K562 (cell line): ENCODE data around the gene SRCIN1. TPM values are rescaled to one million over a fixed set of nuclear protein-coding genes. Genes with fewer than 3 reads are reported as not detected.

Experiments
- ATF7 ChIP-seq: fragments of 450-650 bp; IDR thresholded peaks from 2 replicates; pipeline ENCODE4 v1.7.1; 2014; ENCODE audit warnings: mild to moderate bottlenecking, moderate library complexity
- CBFB ChIP-seq: sonication (generic); formaldehyde crosslinking; IDR thresholded peaks from 2 replicates; pipeline ENCODE4 v1.4.0; 2020; ENCODE audit warnings: mild to moderate bottlenecking, missing genetic modification reagents
- CEBPG ChIP-seq, 3 experiments: fragments of 200-800 bp in 1 of 3; sonication (Bioruptor generic) in 1 of 3; sonication (generic) in 1 of 3; formaldehyde crosslinking in 1 of 3; IDR thresholded peaks in 2 of 3; conservative IDR thresholded peaks in 1 of 3; 2 replicates each; pipeline versions ENCODE4 v1.6.1 to v1.8.0; 2016 to 2022; ENCODE audit warnings: missing compliant biosample characterization in 2 of 3, missing genetic modification characterization in 2 of 3, mild to moderate bottlenecking in 1 of 3, missing genetic modification reagents in 1 of 3
- CREM ChIP-seq: IDR thresholded peaks from 2 replicates; pipeline ENCODE4 v1.6.1; 2014; ENCODE audit warnings: antibody characterized with exemption, low read depth
- CXXC5 ChIP-seq: fragments of 250-450 bp; sonication (Bioruptor Pico); IDR thresholded peaks from 2 replicates; pipeline ENCODE4 v1.8.0; 2022; ENCODE audit warnings: inconsistent platforms, mild to moderate bottlenecking, moderate library complexity
- E2F6 ChIP-seq, 2 experiments: IDR thresholded peaks; 2 replicates each; pipeline ENCODE4 v1.6.1; 2011; ENCODE audit warnings: borderline replicate concordance in 1 of 2, control low read depth in 1 of 2, low read depth in 1 of 2, low read length in 1 of 2, mild to moderate bottlenecking in 1 of 2, mixed read lengths in 1 of 2, moderate library complexity in 1 of 2; ENCODE audit not compliant: insufficient read depth in 1 of 2, insufficient read length in 1 of 2, poor library complexity in 1 of 2, severe bottlenecking in 1 of 2; ENCODE audit errors: extremely low read depth in 1 of 2
- ETV5 ChIP-seq: sonication (generic); formaldehyde crosslinking; IDR thresholded peaks from 2 replicates; pipeline ENCODE4 v1.4.0; 2020; ENCODE audit warnings: low read depth, mild to moderate bottlenecking, missing genetic modification reagents
- HNRNPLL ChIP-seq: fragments of 200-400 bp; formaldehyde crosslinking; IDR thresholded peaks from 2 replicates; pipeline ENCODE4 v1.6.1; 2017; ENCODE audit warnings: low read length, low read depth, mild to moderate bottlenecking; ENCODE audit not compliant: poor library complexity, severe bottlenecking
- LARP7 ChIP-seq: fragments of 450-650 bp; IDR thresholded peaks from 2 replicates; pipeline ENCODE4 v1.6.1; 2016
- MCM2 ChIP-seq: fragments of 450-650 bp; IDR thresholded peaks from 2 replicates; pipeline ENCODE4 v1.6.1; 2017; ENCODE audit warnings: low read depth, mild to moderate bottlenecking
- RB1 ChIP-seq: fragments of 450-650 bp; IDR thresholded peaks from 2 replicates; pipeline ENCODE4 v1.6.1; 2017; ENCODE audit warnings: low read depth, mild to moderate bottlenecking
- ZBTB2 ChIP-seq: fragments of 450-650 bp; IDR thresholded peaks from 2 replicates; pipeline ENCODE4 v1.6.1; 2016; ENCODE audit warnings: antibody characterized with exemption
- ZNF444 ChIP-seq: fragments of 250-450 bp; sonication (Bioruptor Pico); IDR thresholded peaks from 2 replicates; pipeline ENCODE4 v1.4.0; 2020; ENCODE audit warnings: mild to moderate bottlenecking, moderate library complexity
- ZNF655 ChIP-seq: fragments of 250-450 bp; sonication (Bioruptor Pico); IDR thresholded peaks from 2 replicates; pipeline ENCODE4 v1.5.0; 2021
- polyA plus RNA-seq, 8 experiments: library from polyadenylated mRNA; depleted of rRNA in 4 of 8; stranded (reverse) in 5 of 8; unstranded in 3 of 8; fragments of >200 nt; fragmentation: Nextera tagmentation in 2 of 8; fragmentation: Illumina TruSeq in 1 of 8; extraction: Ambion mirVana in 2 of 8; extraction: Trizol in 1 of 8; gene quantifications; 2 replicates each; pipeline versions ENCODE4 v1.2.1 to v1.2.3, GENCODE V29; 2011 to 2014; ENCODE audit warnings: inconsistent platforms in 1 of 8, missing spikeins in 1 of 8
- total RNA-seq, 7 experiments: library from RNA; depleted of rRNA in 6 of 7; stranded (reverse); fragments of >200 nt in 6 of 7; fragmentation: Illumina TruSeq in 2 of 7; extraction: Trizol in 2 of 7; gene quantifications; 2 replicates each; pipeline versions ENCODE4 v1.2.1 to v1.2.3, GENCODE V29; 2011 to 2021; ENCODE audit warnings: low replicate concordance in 1 of 7

The SRCIN1 gene
- total and polyA plus RNA-seq, 9 of the 15 experiments (the other 6 are each of a cell fraction or from before 2014, with no cell fraction given), result 0.09 to 0.33 (median 0.13) TPM; not detected in 6

GRCh38 chr17:38559051-38559879 lies 46.5 kb downstream of the SRCIN1 start (continued):
- TF ChIP-seq E2F6 (IDR thresholded peaks at IDR 0.05; ENCODE audit: borderline replicate concordance in 1 of 2, extremely low read depth in 1 of 2, insufficient read depth in 1 of 2, insufficient read length in 1 of 2, low read depth in 1 of 2, low read length in 1 of 2, poor library complexity in 1 of 2, severe bottlenecking in 1 of 2) (peak; percentile 32 to 62), CEBPG (CRISPR knock-in tag; IDR thresholded peaks at IDR 0.05) (peak; percentile 97), CEBPG (tag; conservative IDR thresholded peaks at IDR 0.05 in 1 of 2, IDR thresholded peaks at IDR 0.05 in 1 of 2) (peak; percentile 91 to 96), HNRNPLL (peak; percentile 56), RB1 (peak; percentile 51), CXXC5 (CRISPR knock-in tag) (peak; percentile 41), ATF7 (0 out of 2 replicates have a peak, but pooled peaks have one; percentile 23), ZNF655 (CRISPR knock-in tag) (no peak), ZBTB2 (0 out of 2 replicates have a peak, but pooled peaks have one; percentile 33), LARP7 (peak; percentile 42; the same call in 1 of the 2 replicates), ZNF444 (CRISPR knock-in tag) (no peak), MCM2 (no peak), CBFB (CRISPR knock-in tag) (0 out of 2 replicates have a peak, but pooled peaks have one; percentile 55), CREM (peak; percentile 69), ETV5 (CRISPR knock-in tag) (no peak)
